Ascending aorta (tissue), 2 donors: ENCODE results near the gene C19orf44. TPM values are rescaled to one million over a fixed set of nuclear protein-coding genes. Genes with fewer than 3 reads are reported as not detected.

Source experiments
- DNase-seq, 2 donors: peaks; one replicate each; pipeline ENCODE4 v3.0.0-alpha.2; 2019; ENCODE audit warnings: low spot score in 2 of 2
- H3K27ac ChIP-seq, 2 donors: fragments of 200-600 bp; sonication (generic); one replicate each; pipeline ENCODE4 v1.5.1; 2016 to 2017; ENCODE audit warnings: mild to moderate bottlenecking in 1 of 2
- H3K27me3 ChIP-seq: fragments of 200-600 bp; sonication (generic); one replicate; pipeline ENCODE4 v1.5.1; 2017
- H3K36me3 ChIP-seq, 2 donors: fragments of 200-600 bp; sonication (generic); one replicate each; pipeline ENCODE4 v1.5.1; 2016
- H3K4me1 ChIP-seq, 2 donors: fragments of 200-600 bp; sonication (generic); one replicate each; pipeline ENCODE4 v1.5.1; 2016 to 2017; ENCODE audit warnings: mild to moderate bottlenecking in 1 of 2
- H3K4me3 ChIP-seq, 2 donors: fragments of 200-600 bp; sonication (generic); one replicate each; pipeline ENCODE4 v1.5.1; 2016 to 2017; ENCODE audit warnings: mild to moderate bottlenecking in 1 of 2
- H3K9me3 ChIP-seq, 2 donors: fragments of 200-600 bp; sonication (generic); one replicate each; pipeline ENCODE4 v1.5.1; 2016
- CTCF ChIP-seq, 3 experiments: fragments of 200-600 bp in 2 of 3; fragments of 450-650 bp in 1 of 3; sonication (generic) in 2 of 3; IDR thresholded peaks; one replicate each; pipeline ENCODE4 v1.5.1; 2016 to 2019; ENCODE audit warnings: antibody characterized with exemption in 3 of 3, mild to moderate bottlenecking in 1 of 3, moderate library complexity in 1 of 3
- intact Hi-C: fragments of 100-400 bp; cut with DNase I; formaldehyde crosslinking; loops from one replicate; pipeline ENCODE4 v1.15.1; 2023
- total RNA-seq: library from RNA; depleted of rRNA; stranded (reverse); fragments of >200 nt; gene quantifications from one replicate; pipeline ENCODE4 v1.1.0, GENCODE V29; 2016

The C19orf44 gene
- total RNA-seq, 1 donor from 2014 or later: 5.1 TPM

GRCh38 chr19:16527334-16527935 lies 31.2 kb downstream of the C19orf44 start:
- Histone ChIP-seq H3K36me3 (peaks cover 97 to 99% of the 10 kb centered on the region in 2 donors), H3K9me3 (no peaks in the 10 kb centered on the region), H3K4me3 (no peak overlapping the region), H3K27ac (no peak overlapping the region), H3K4me1 (no peaks in the 10 kb centered on the region), H3K27me3 (no peaks in the 10 kb centered on the region)
- no peak for DNase-seq
- intact Hi-C loops: no loop called here
- TF ChIP-seq CTCF (IDR thresholded peaks at IDR 0.05): no peak

GRCh38 chr19:16527971-16528521 lies 31.9 kb downstream of the C19orf44 start:
- Histone ChIP-seq H3K9me3 (no peaks in the 10 kb centered on the region), H3K4me1 (no peaks in the 10 kb centered on the region), H3K4me3 (no peak overlapping the region), H3K27ac (no peak overlapping the region), H3K36me3 (peaks cover 97 to 99% of the 10 kb centered on the region in 2 donors), H3K27me3 (no peaks in the 10 kb centered on the region)
- intact Hi-C loops: no loop called here
- DNase-seq: no peak
- peak in 1 of 3 experiments; percentile 8 for TF ChIP-seq CTCF (IDR thresholded peaks at IDR 0.05)

- Histone ChIP-seq H3K27me3 (no peaks in the 10 kb centered on the region), H3K27ac (no peak overlapping the region)
Measured at GRCh38 chr19:16529466-16530144, 33.4 kb downstream of the C19orf44 start.

GRCh38 chr19:16530540-16531379 lies 34.6 kb downstream of the C19orf44 start:
- Histone ChIP-seq H3K4me1 (no peaks in the 10 kb centered on the region), H3K4me3 (no peak overlapping the region), H3K27ac (no peak overlapping the region), H3K36me3 (peaks cover 97 to 100% of the 10 kb centered on the region in 2 donors), H3K27me3 (no peaks in the 10 kb centered on the region), H3K9me3 (no peaks in the 10 kb centered on the region)
- no peak for DNase-seq
- intact Hi-C loops: no loop called here
- no peak for TF ChIP-seq CTCF (IDR thresholded peaks at IDR 0.05)

More at GRCh38 chr19:16529466-16530144, 33.4 kb downstream of the C19orf44 start:
- no peak for TF ChIP-seq CTCF (IDR thresholded peaks at IDR 0.05)
- Histone ChIP-seq H3K4me1 (no peaks in the 10 kb centered on the region), H3K9me3 (no peaks in the 10 kb centered on the region), H3K36me3 (peaks cover 97 to 100% of the 10 kb centered on the region in 2 donors), H3K4me3 (no peak overlapping the region)
- DNase-seq: no peak
- intact Hi-C loops: no loop called here

- H3K36me3 ChIP-seq: peaks cover 95 to 100% of the 10 kb centered on the region in 2 donors
- TF ChIP-seq CTCF (IDR thresholded peaks at IDR 0.05): no peak
Measured at GRCh38 chr19:16531380-16531669, 35.1 kb downstream of the C19orf44 start.

More at GRCh38 chr19:16531380-16531669, 35.1 kb downstream of the C19orf44 start:
- no peaks in the 10 kb centered on the region for H3K4me1 ChIP-seq
- H3K27me3 ChIP-seq: no peaks in the 10 kb centered on the region
- intact Hi-C loops: no loop called here
- H3K4me3 ChIP-seq: no peak overlapping the region
- no peaks in the 10 kb centered on the region for H3K9me3 ChIP-seq
- H3K27ac ChIP-seq: no peak overlapping the region
- DNase-seq: no peak
